GM10248 (cell line): ENCODE measurements around the gene PCDH1.
"Not testable (repeated sequence)": the region's sequence is repeated elsewhere in the genome, so short reads cannot be mapped to it uniquely, and the experiment has no call there.

Experiments
- CTCF ChIA-PET: fragments of 300-600 bp; sonication (Branson Sonifier 250); formaldehyde crosslinking; extraction: SDS; loops from one replicate; lab custom pipeline; 2021; ENCODE audit warnings: antibody characterized with exemption; lab: Yijun Ruan, JAX
- POLR2A ChIA-PET: fragments of 350-650 bp; sonication (Branson Sonifier 250); formaldehyde crosslinking; extraction: SDS; loops from one replicate; lab custom pipeline; 2020; ENCODE audit warnings: antibody characterized with exemption; lab: Yijun Ruan, JAX
- DNase-seq: peaks from one replicate; pipeline ENCODE4 v3.0.0; 2012; ENCODE audit errors: extremely low spot score
- TF ChIP-seq, protein P1 (sequence below): IDR thresholded peaks from 2 replicates; pipeline ENCODE4 v1.5.1; 2012; ENCODE audit warnings: mild to moderate bottlenecking, low read depth; ENCODE audit errors: extremely low read depth, missing control alignments, control extremely low read depth

Gene PCDH1

DNA sequence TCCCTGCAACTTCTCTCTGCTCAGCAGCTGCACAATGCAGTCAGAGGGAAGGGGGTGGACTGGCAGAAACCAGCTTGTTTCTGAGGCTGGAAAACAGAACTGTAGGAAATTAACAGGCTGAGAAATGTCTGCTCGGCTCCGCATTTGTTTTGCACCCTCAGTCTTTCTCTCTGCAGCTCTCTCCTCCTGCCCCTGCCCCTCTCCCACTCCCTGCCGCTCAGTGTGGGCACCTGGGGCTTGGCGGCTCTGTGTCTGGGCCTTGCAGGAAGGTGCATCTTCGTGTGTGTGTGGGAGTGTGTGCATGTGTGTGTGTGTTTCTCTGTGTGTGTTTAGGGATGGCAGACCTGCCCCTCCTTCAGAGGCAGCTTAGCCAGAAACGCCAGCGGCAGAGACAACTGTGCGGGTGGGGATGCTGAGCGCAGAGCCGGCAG, 53.0 kb downstream of the PCDH1 start:
- POLR2A ChIA-PET = interaction anchor here (0.6 kb wide), 1 partner anchor 1385 kb away, joined by 3 read pairs; no protein-coding TSS in a partner anchor
- DNase-seq = no peak
- CTCF ChIA-PET = interaction anchor here (0.7 to 6.3 kb wide), 8 partner anchors 7 to 161 kb away, joined by 3 to 35 read pairs (median 5); no protein-coding TSS in a partner anchor
- TF ChIP-seq, protein P1, sequence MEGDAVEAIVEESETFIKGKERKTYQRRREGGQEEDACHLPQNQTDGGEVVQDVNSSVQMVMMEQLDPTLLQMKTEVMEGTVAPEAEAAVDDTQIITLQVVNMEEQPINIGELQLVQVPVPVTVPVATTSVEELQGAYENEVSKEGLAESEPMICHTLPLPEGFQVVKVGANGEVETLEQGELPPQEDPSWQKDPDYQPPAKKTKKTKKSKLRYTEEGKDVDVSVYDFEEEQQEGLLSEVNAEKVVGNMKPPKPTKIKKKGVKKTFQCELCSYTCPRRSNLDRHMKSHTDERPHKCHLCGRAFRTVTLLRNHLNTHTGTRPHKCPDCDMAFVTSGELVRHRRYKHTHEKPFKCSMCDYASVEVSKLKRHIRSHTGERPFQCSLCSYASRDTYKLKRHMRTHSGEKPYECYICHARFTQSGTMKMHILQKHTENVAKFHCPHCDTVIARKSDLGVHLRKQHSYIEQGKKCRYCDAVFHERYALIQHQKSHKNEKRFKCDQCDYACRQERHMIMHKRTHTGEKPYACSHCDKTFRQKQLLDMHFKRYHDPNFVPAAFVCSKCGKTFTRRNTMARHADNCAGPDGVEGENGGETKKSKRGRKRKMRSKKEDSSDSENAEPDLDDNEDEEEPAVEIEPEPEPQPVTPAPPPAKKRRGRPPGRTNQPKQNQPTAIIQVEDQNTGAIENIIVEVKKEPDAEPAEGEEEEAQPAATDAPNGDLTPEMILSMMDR = no peak

DNA sequence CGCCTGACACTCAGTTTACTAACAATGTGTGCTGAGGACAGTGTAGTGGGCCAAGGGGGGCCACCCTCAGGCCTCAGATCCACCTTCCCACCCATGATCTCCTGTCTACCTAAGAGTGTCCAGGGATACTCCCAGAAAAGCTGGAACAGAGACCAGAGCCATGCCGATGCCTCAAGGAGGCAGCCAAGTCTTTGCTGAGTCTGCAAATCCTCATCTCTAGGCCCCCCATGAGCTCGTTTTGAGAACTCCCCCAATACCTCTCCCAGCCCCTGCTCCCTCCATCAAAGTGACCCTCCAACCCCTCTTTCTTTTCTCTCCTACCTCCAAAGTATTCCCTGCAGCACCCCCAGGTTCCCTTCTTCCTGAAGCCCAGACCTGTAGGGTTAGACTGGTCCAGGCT, 53.5 kb downstream of the PCDH1 start:
- POLR2A ChIA-PET = interaction anchor here (0.5 to 0.6 kb wide), 2 partner anchors 25 to 1385 kb away, joined by 3 to 5 read pairs; no protein-coding TSS in a partner anchor

DNA sequence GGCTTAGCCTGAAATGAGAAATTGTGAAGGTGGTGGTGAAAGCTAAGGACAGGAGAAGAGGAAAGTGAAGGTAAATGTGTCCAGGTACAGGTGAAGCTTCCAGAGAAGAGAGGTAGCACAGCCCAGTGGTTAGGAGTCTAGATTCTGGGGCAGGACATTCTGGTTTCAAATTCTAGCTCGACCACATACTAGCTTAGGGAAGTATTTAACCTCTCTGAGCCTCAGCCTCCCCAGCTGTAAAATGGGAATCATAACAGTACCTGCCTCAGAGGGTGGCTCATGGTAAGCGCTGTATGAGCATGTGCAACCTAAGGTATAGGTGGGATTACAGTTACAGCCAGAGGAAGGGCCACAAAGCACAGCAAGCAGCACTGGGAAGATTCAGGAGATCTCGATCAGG, 55.2 kb downstream of the PCDH1 start:
- CTCF ChIA-PET = interaction anchor here (1.2 to 6.3 kb wide), 4 partner anchors 10 to 158 kb away, joined by 3 to 35 read pairs (median 12); no protein-coding TSS in a partner anchor
- TF ChIP-seq, protein P1 = no peak
- DNase-seq = no peak
- POLR2A ChIA-PET = no interaction called here

More for the DNA sequence above, 53.5 kb downstream of the PCDH1 start:
- TF ChIP-seq, protein P1 = no peak
- DNase-seq = no peak
- CTCF ChIA-PET = interaction anchor here (0.7 to 6.3 kb wide), 7 partner anchors 10 to 160 kb away, joined by 3 to 35 read pairs (median 5); no protein-coding TSS in a partner anchor

DNA sequence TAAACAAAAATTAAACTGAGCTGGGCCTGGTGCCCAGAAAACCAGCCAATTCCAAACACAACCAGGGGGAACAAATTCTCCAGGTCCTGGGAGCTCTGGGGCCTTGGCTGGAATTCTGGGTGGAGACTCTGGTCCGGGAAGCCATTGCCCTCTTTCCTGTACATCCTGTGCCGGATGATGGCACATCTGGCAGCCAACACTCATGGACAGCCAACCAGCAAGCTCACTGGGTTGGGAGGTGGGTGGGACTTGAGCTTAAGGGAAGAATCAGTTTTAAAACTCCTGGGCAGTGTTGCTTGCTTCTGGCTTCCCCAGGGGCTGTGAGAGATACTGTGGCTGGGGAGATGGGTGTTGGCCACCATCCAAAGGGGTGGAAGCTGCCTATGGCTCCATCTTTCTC, 56.1 kb downstream of the PCDH1 start:
- POLR2A ChIA-PET = no interaction called here
- TF ChIP-seq, protein P1 = no peak
- CTCF ChIA-PET = interaction anchor here (1.2 to 6.3 kb wide), 4 partner anchors 9 to 129 kb away, joined by 3 to 35 read pairs (median 12); partner anchors contain the start of gene PCDH1
- DNase-seq = no peak

DNA sequence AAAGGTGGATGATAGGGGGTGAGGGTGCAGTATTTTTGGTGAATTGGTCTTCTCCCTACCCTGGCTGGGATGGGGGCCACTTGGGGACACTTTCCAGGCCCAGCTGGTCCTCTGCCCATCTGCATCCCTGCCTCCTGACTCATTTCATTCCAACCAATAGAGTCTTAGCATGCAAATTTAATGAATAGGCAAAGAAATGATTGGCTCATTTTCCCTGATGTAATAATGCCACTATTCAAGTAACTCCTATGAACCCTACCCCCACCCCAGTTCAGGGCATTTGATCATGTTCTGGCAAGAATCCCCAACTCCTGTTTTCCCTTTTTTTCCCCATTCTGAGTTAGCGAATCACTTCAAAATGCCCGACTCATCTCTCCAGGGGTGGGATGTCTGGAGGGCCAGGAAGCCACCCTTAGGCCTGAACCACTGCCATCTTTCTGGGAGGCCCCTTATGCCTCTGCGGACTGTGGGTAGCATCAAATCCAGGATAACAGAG, 56.7 kb downstream of the PCDH1 start:
- CTCF ChIA-PET = interaction anchor here (0.7 to 2.8 kb wide), 5 partner anchors 8 to 122 kb away, joined by 3 to 20 read pairs (median 3); partner anchors contain the start of gene PCDH1
- POLR2A ChIA-PET = no interaction called here
- DNase-seq = no peak
- TF ChIP-seq, protein P1 = no peak

DNA sequence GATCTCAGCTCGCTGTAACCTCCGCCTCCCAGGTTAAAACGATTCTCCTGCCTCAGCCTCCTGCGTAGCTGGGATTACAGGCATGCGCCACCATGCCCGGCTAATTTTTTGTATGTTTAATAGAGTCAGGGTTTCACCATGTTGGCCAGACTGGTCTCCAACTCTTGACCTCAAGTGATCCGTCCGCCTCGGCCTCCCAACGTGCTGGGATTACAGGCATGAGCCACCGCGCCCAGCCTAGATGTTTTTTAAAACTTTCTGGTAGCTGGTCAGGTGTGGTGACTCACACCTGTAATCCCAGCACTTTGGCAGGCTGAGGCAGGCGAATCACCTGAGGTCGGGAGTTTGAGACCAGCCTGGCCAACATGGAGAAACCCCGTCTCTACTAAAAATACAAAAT, 57.5 kb downstream of the PCDH1 start:
- POLR2A ChIA-PET, DNase-seq: not testable (repeated sequence)
- CTCF ChIA-PET = interaction anchor here (0.7 to 2.8 kb wide), 8 partner anchors 8 to 128 kb away, joined by 3 to 20 read pairs (median 4); partner anchors contain the start of gene PCDH1

DNA sequence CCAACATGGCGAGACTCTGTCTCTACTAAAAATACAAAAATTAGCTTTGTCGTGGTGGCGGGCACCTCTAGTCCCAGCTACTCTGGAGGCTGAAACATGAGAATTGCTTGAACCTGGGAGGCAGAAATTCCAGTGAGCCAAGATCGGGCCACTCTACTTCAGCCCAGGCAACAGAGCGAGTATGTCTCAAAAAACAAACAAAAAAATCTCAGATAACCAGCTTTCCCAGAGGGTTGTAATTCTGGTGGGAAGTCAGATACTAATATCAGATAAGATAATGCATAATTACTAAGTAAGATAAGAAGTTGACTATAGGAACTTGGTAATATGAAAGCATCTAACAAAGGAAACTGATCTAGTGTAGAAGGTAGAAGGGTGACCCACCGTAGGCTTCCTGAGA, 60.6 kb downstream of the PCDH1 start:
- ChIA-PET POLR2A (no interaction called here), CTCF (interaction anchor here (1.0 to 4.7 kb wide), 3 partner anchors 8 to 62 kb away, joined by 3 to 17 read pairs (median 5); partner anchors contain the start of gene PCDH1)
- TF ChIP-seq, protein P1 = no peak
- no peak for DNase-seq
